ENCODE measurements around the gene SPEG.
A peak's percentile ranks its signal among the peaks of the same experiment; 100 is the strongest.

SPEG gene

GRCh38 chr2:219497495-219498279 is 63.0 kb downstream of the SPEG start:
- peak; percentile 96 for DNase-seq (ENCODE audit: low spot score)

- DNase-seq (ENCODE audit: low spot score) = peak; percentile 97
Measured at GRCh38 chr2:219498280-219499057, 63.8 kb downstream of the SPEG start, which contains the start of gene GMPPA. Gene GMPPA, plus strand, starts transcription at chr2:219498891. Its CDS starts 1,085 bp downstream, at chr2:219499976.

GRCh38 chr2:219499058-219499307 is 64.3 kb downstream of the SPEG start:
- DNase-seq (ENCODE audit: low spot score) = no peak

- DNase-seq (ENCODE audit: low spot score) = no peak
Measured at GRCh38 chr2:219499555-219499954, 64.9 kb downstream of the SPEG start.

- no peak for DNase-seq (ENCODE audit: low spot score)
Measured at GRCh38 chr2:219500135-219500534, 65.5 kb downstream of the SPEG start.

- no peak for DNase-seq (ENCODE audit: low spot score)
Measured at GRCh38 chr2:219501849-219502248, 67.2 kb downstream of the SPEG start.

- no peak for DNase-seq (ENCODE audit: low spot score)
Measured at GRCh38 chr2:219502618-219503017, 68.0 kb downstream of the SPEG start.

- no peak for DNase-seq (ENCODE audit: low spot score)
Measured at GRCh38 chr2:219505585-219505984, 70.9 kb downstream of the SPEG start.

- DNase-seq (ENCODE audit: low spot score) = no peak
Measured at GRCh38 chr2:219506153-219506801, 71.6 kb downstream of the SPEG start.

GRCh38 chr2:219506802-219507526 is 72.3 kb downstream of the SPEG start:
- DNase-seq (ENCODE audit: low spot score) = no peak

GRCh38 chr2:219507581-219508443 is 73.2 kb downstream of the SPEG start:
- DNase-seq (ENCODE audit: low spot score) = no peak

GRCh38 chr2:219508444-219508734 is 73.7 kb downstream of the SPEG start:
- no peak for DNase-seq (ENCODE audit: low spot score)

GRCh38 chr2:219508971-219509779 is 74.5 kb downstream of the SPEG start:
- DNase-seq (ENCODE audit: low spot score) = peak; percentile 29

GRCh38 chr2:219509780-219510511 is 75.3 kb downstream of the SPEG start:
- DNase-seq (ENCODE audit: low spot score) = peak; percentile 81

GRCh38 chr2:219510512-219511135 is 76.0 kb downstream of the SPEG start:
- no peak for DNase-seq (ENCODE audit: low spot score)

- DNase-seq (ENCODE audit: low spot score) = peak; percentile 43
Measured at GRCh38 chr2:219511547-219512325, 77.1 kb downstream of the SPEG start.

- no peak for DNase-seq (ENCODE audit: low spot score)
Measured at GRCh38 chr2:219512524-219513216, 78.0 kb downstream of the SPEG start.

- DNase-seq (ENCODE audit: low spot score) = no peak
Measured at GRCh38 chr2:219513787-219514186, 79.1 kb downstream of the SPEG start.
